Type B pancreatic cell (in vitro differentiated cells): Measurements from ENCODE around the gene FAM53C. TPM values are rescaled to one million over a fixed set of nuclear protein-coding genes. Genes with fewer than 3 reads are reported as not detected.

Experiments
- DNase-seq: peaks from one replicate; pipeline ENCODE4 v3.0.0; 2021; ENCODE audit warnings: mixed read lengths; ENCODE audit not compliant: unreplicated experiment; ENCODE audit errors: extremely low spot score
- H3K27ac Mint-ChIP-seq: 2 replicates; pipeline ENCODE4 v1.8.0; 2021; ENCODE audit warnings: mild to moderate bottlenecking, mixed read lengths
- H3K27me3 Mint-ChIP-seq: 2 replicates; pipeline ENCODE4 v1.8.0; 2021; ENCODE audit warnings: mixed read lengths
- H3K36me3 Mint-ChIP-seq: 2 replicates; pipeline ENCODE4 v1.8.0; 2021; ENCODE audit warnings: mixed read lengths
- H3K4me1 Mint-ChIP-seq: one replicate; pipeline ENCODE4 v1.8.0; 2021; ENCODE audit warnings: mixed read lengths; ENCODE audit not compliant: unreplicated experiment
- H3K4me3 Mint-ChIP-seq: 2 replicates; pipeline ENCODE4 v1.8.0; 2021; ENCODE audit warnings: mild to moderate bottlenecking, mixed read lengths
- H3K9me3 Mint-ChIP-seq: 2 replicates; pipeline ENCODE4 v1.8.0; 2021; ENCODE audit warnings: mixed read lengths
- total RNA-seq: library from RNA; stranded (reverse); gene quantifications from 2 replicates; pipeline ENCODE4 v1.2.1, GENCODE V29; 2021; ENCODE audit warnings: low replicate concordance
- TF ChIP-seq, protein P1 (sequence below): fragments of 200-600 bp; sonication (generic); conservative IDR thresholded peaks from 2 replicates; pipeline ENCODE4 v1.5.0; 2021; ENCODE audit warnings: antibody characterized with exemption, mild to moderate bottlenecking

Gene FAM53C
- total RNA-seq, 1 donor from 2014 or later = 56.4 TPM

DNA sequence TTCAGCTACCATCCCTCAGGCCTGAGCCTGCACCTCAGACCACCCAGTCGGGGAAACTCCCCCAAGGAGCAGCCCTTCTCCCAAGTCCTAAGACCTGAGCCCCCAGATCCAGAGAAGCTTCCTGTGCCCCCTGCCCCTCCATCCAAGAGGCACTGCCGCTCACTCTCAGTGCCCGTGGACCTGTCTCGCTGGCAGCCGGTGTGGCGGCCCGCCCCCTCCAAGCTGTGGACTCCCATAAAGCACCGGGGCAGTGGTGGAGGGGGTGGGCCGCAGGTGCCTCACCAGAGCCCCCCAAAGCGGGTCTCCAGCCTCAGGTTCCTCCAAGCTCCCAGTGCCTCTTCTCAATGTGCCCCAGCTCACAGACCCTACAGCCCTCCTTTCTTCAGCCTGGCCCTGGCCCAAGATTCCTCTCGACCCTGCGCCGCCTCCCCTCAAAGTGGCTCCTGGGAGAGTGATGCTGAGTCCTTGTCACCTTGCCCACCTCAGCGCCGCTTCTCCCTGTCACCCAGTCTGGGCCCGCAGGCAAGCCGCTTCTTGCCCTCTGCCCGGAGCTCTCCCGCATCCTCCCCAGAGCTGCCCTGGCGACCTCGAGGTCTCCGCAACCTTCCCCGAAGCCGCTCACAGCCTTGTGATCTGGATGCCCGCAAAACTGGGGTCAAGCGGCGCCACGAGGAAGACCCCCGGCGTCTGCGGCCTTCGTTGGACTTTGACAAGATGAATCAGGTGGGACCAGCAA lies 7.0 kb downstream of the FAM53C start:
- Mint-ChIP-seq H3K4me1 (peaks cover 19% of the 10 kb centered on the region), H3K4me3 (no peak overlapping the region), H3K27me3 (no peaks in the 10 kb centered on the region), H3K27ac (no peak overlapping the region), H3K9me3 (no peaks in the 10 kb centered on the region), H3K36me3 (peaks cover 35% of the 10 kb centered on the region)
- no peak for DNase-seq
- TF ChIP-seq, protein P1, sequence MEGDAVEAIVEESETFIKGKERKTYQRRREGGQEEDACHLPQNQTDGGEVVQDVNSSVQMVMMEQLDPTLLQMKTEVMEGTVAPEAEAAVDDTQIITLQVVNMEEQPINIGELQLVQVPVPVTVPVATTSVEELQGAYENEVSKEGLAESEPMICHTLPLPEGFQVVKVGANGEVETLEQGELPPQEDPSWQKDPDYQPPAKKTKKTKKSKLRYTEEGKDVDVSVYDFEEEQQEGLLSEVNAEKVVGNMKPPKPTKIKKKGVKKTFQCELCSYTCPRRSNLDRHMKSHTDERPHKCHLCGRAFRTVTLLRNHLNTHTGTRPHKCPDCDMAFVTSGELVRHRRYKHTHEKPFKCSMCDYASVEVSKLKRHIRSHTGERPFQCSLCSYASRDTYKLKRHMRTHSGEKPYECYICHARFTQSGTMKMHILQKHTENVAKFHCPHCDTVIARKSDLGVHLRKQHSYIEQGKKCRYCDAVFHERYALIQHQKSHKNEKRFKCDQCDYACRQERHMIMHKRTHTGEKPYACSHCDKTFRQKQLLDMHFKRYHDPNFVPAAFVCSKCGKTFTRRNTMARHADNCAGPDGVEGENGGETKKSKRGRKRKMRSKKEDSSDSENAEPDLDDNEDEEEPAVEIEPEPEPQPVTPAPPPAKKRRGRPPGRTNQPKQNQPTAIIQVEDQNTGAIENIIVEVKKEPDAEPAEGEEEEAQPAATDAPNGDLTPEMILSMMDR = no peak

DNA sequence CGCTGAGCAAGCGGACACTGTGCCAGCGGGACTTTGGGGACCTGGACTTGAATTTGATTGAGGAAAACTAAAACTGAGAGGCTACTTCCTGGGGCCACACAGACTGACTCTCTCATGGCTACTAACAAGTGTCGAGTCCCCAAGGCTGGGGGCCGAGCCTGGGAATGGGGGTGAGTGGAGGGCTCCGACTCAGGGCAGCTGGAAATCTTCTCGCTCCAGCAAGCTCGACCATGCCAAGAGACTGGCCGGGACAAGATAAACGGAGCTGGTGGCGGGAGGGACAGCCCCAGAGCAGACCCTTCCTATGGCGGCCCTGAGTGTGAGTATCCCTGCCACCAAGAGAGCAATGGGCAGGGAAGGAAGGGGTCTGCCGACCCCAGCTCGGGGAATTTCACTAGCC lies 8.8 kb downstream of the FAM53C start:
- peaks cover 35% of the 10 kb centered on the region for H3K36me3 Mint-ChIP-seq
- H3K4me3 Mint-ChIP-seq = no peak overlapping the region
- no peak for DNase-seq
- no peaks in the 10 kb centered on the region for H3K27me3 Mint-ChIP-seq
- peaks cover 8% of the 10 kb centered on the region for H3K9me3 Mint-ChIP-seq
- no peak overlapping the region for H3K27ac Mint-ChIP-seq
- peaks cover 6% of the 10 kb centered on the region for H3K4me1 Mint-ChIP-seq
- TF ChIP-seq, protein P1 = no peak

DNA sequence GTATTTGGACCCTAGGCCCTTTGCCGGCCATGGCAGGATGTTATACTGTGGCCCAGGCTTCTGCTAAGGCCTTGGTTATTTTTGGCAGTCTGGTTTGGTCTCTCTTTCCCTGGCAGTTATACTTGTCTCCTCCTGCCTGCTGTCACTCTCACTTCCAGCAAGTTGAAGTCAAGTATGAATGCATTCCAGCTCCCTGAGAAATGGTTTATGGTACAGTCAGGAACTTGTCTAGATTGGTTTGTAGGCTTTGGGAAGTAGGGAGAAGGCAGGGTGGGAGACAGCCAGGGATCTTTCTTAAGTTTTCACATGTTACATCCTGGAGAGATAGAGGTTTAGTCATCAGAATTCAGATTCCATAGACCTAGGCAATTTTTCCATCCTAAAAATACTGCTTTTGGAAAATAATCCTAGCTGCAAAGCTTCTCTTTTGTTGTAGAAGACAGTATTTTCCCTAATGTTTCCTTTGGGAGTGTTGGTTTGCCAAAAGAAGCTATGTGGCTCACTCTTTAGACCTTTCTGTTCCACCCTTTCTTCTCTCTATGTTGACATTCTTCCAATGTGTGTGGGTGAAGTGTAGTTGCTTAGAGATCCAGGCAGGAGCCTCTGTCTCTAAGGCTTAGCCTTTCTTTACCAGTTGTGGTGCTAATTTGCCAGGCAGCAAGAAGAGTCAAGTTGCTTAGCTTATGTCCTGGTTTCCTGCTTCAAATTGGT lies 11.9 kb downstream of the FAM53C start:
- Mint-ChIP-seq H3K27me3 (no peaks in the 10 kb centered on the region), H3K36me3 (peaks cover 33% of the 10 kb centered on the region), H3K4me1 (peaks cover 21% of the 10 kb centered on the region), H3K4me3 (peak overlapping the region; percentile 22), H3K9me3 (peaks cover 12% of the 10 kb centered on the region), H3K27ac (peak overlapping the region; percentile 57)
- DNase-seq = no peak
- TF ChIP-seq, protein P1 = no peak

DNA sequence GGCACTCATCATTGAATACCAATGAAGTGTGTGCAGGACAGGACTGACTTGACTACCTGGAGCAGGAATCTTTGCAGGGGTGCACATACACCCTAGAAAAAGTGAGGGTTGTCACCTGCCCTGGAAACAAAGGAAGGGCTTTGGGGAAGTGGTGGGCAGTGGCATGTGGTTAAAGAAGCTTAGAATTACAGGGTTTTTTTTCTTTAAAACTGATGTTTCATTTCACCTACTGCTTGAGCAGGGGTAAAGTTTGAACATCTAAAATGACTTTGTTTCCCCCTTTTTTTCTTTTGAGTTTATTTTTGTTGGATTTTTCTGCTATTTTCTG lies 12.5 kb downstream of the FAM53C start:
- TF ChIP-seq, protein P1 = no peak
- Mint-ChIP-seq H3K9me3 (peaks cover 12% of the 10 kb centered on the region), H3K4me1 (peaks cover 23% of the 10 kb centered on the region), H3K4me3 (peak overlapping the region; percentile 18), H3K27ac (peak overlapping the region; percentile 57), H3K36me3 (peaks cover 33% of the 10 kb centered on the region), H3K27me3 (no peaks in the 10 kb centered on the region)
- DNase-seq = no peak

DNA sequence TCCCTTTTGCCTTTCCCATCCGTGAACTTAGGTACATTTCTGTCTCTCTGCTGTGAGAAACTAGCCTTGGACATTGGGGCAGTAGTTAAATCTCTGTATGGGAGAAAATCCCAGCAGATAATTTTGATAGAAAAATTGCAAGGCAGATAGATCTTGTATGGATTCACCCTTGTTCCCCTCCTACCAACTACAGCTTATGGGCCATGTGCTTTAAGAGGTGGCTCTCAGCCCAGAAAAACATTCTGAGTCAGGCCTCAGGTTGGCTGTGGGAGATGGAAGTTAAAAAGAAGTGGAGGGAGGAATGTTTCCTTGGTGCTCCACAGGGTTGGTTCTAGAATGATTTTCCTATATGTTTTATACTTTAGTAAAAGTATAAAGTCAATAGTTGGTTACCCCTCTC lies 13.0 kb downstream of the FAM53C start:
- H3K27ac Mint-ChIP-seq = no peak overlapping the region
- H3K4me3 Mint-ChIP-seq = peak overlapping the region; percentile 40
- TF ChIP-seq, protein P1 = no peak
- peaks cover 28% of the 10 kb centered on the region for H3K36me3 Mint-ChIP-seq
- H3K27me3 Mint-ChIP-seq = no peaks in the 10 kb centered on the region
- no peak for DNase-seq
- peaks cover 12% of the 10 kb centered on the region for H3K9me3 Mint-ChIP-seq
- H3K4me1 Mint-ChIP-seq = peaks cover 27% of the 10 kb centered on the region
